NCI-H226 (cell line): ENCODE data around the gene DOCK9.
"Not testable (repeated sequence)": the region's sequence is repeated elsewhere in the genome, so short reads cannot be mapped to it uniquely, and the experiment has no call there.

ENCODE experiments used
- DNase-seq: peaks from one replicate; pipeline ENCODE4 v3.0.0-alpha.2; 2015

The DOCK9 gene

GRCh38 chr13:98912846-98913245 lies 65.0 kb downstream of the DOCK9 start:
- no peak for DNase-seq

GRCh38 chr13:98910501-98910951 lies 67.3 kb downstream of the DOCK9 start:
- DNase-seq, result peak; percentile 74

GRCh38 chr13:98909016-98909415 lies 68.8 kb downstream of the DOCK9 start:
- DNase-seq, result no peak

GRCh38 chr13:98906746-98907502 lies 70.9 kb downstream of the DOCK9 start:
- DNase-seq, result no peak

- DNase-seq, result no peak
These were observed 72.7 kb downstream of the DOCK9 start for GRCh38 chr13:98905199-98905598.

- no peak for DNase-seq
These were observed 77.4 kb downstream of the DOCK9 start for GRCh38 chr13:98900442-98900841.

GRCh38 chr13:98897706-98898105 lies 80.2 kb downstream of the DOCK9 start:
- no peak for DNase-seq

- DNase-seq, result no peak
These were observed 81.1 kb downstream of the DOCK9 start for GRCh38 chr13:98896868-98897144.

- no peak for DNase-seq
These were observed 81.6 kb downstream of the DOCK9 start for GRCh38 chr13:98896083-98896867.

- DNase-seq, result not testable (repeated sequence)
These were observed 83.0 kb downstream of the DOCK9 start for GRCh38 chr13:98894814-98895213.

GRCh38 chr13:98893371-98893770 lies 84.5 kb downstream of the DOCK9 start:
- no peak for DNase-seq

GRCh38 chr13:98892821-98893220 lies 85.0 kb downstream of the DOCK9 start:
- no peak for DNase-seq

- no peak for DNase-seq
These were observed 85.8 kb downstream of the DOCK9 start for GRCh38 chr13:98892077-98892476.

- DNase-seq, result no peak
These were observed 86.9 kb downstream of the DOCK9 start for GRCh38 chr13:98890925-98891324.

GRCh38 chr13:98890186-98890585 lies 87.7 kb downstream of the DOCK9 start:
- peak; percentile 65 for DNase-seq

- no peak for DNase-seq
These were observed 88.3 kb downstream of the DOCK9 start for GRCh38 chr13:98889419-98890085.

GRCh38 chr13:98888890-98889279 lies 89.0 kb downstream of the DOCK9 start:
- DNase-seq, result no peak

- no peak for DNase-seq
These were observed 89.5 kb downstream of the DOCK9 start for GRCh38 chr13:98888222-98888889.

- DNase-seq, result no peak
These were observed 91.2 kb downstream of the DOCK9 start for GRCh38 chr13:98886587-98887230.

GRCh38 chr13:98885600-98885999 lies 92.3 kb downstream of the DOCK9 start:
- no peak for DNase-seq

GRCh38 chr13:98883998-98884397 lies 93.9 kb downstream of the DOCK9 start:
- DNase-seq, result no peak

- no peak for DNase-seq
These were observed 96.5 kb downstream of the DOCK9 start for GRCh38 chr13:98881390-98881789.

GRCh38 chr13:98880677-98881076 lies 97.2 kb downstream of the DOCK9 start:
- no peak for DNase-seq
